Smooth muscle cell (in vitro differentiated cells): ENCODE results near the gene SLC19A1. TPM values are rescaled to one million over a fixed set of nuclear protein-coding genes. Genes with fewer than 3 reads are reported as not detected.

Experiments used
- DNase-seq: peaks from one replicate; lab custom pipeline; 2025; ENCODE audit not compliant: unreplicated experiment; lab: John Stamatoyannopoulos, UW
- H2AFZ ChIP-seq: fragments of 200-600 bp; sonication (generic); 2 replicates; pipeline ENCODE4 v1.6.0; 2016; ENCODE audit warnings: antibody characterized with exemption, low read depth, mild to moderate bottlenecking
- H3F3A ChIP-seq: fragments of 200-600 bp; sonication (generic); 2 replicates; pipeline ENCODE4 v1.6.0; 2017; ENCODE audit warnings: antibody characterized with exemption, low read depth
- H3K27ac ChIP-seq: fragments of 200-600 bp; sonication (generic); 2 replicates; pipeline ENCODE4 v1.5.1; 2016; ENCODE audit warnings: low read depth, mild to moderate bottlenecking
- H3K27me3 ChIP-seq: fragments of 200-600 bp; sonication (generic); 2 replicates; pipeline ENCODE4 v1.6.1; 2016; ENCODE audit warnings: low read depth, mild to moderate bottlenecking
- H3K36me3 ChIP-seq: fragments of 200-600 bp; sonication (generic); 2 replicates; pipeline ENCODE4 v1.5.1; 2016; ENCODE audit warnings: low read depth
- H3K4me1 ChIP-seq: fragments of 200-600 bp; sonication (generic); 2 replicates; pipeline ENCODE4 v1.5.1; 2016; ENCODE audit warnings: low read depth
- H3K4me2 ChIP-seq: fragments of 200-600 bp; sonication (generic); 2 replicates; pipeline ENCODE4 v1.6.0; 2016; ENCODE audit warnings: mild to moderate bottlenecking
- H3K4me3 ChIP-seq: fragments of 200-600 bp; sonication (generic); 2 replicates; pipeline ENCODE4 v1.5.1; 2016; ENCODE audit warnings: mild to moderate bottlenecking
- H3K79me2 ChIP-seq: fragments of 200-600 bp; sonication (generic); 2 replicates; pipeline ENCODE4 v1.6.0; 2016; ENCODE audit warnings: low read depth, mild to moderate bottlenecking
- H3K9ac ChIP-seq: fragments of 200-600 bp; sonication (generic); 2 replicates; pipeline ENCODE4 v1.6.0; 2016; ENCODE audit warnings: low read depth
- H3K9me3 ChIP-seq: fragments of 200-600 bp; sonication (generic); replicated peaks from 2 replicates; pipeline ENCODE4 v1.5.1; 2016; ENCODE audit warnings: low read depth
- H4K20me1 ChIP-seq: fragments of 200-600 bp; sonication (generic); 2 replicates; pipeline ENCODE4 v1.6.0; 2016; ENCODE audit warnings: low read depth
- WGBS: methylation state at CpG from one replicate; pipeline ENCODE4 v1.1.7; 2016; ENCODE audit warnings: low lambda C conversion rate; 5-methylcytosine and 5-hydroxymethylcytosine counted together
- polyA plus RNA-seq: library from polyadenylated mRNA; unstranded; fragments of >200 nt; fragmentation: Nextera tagmentation; extraction: Ambion mirVana; gene quantifications from 2 replicates; pipeline ENCODE4 v1.2.1, GENCODE V29; 2016
- total RNA-seq: library from RNA; depleted of rRNA; stranded (reverse); fragments of >200 nt; gene quantifications from 2 replicates; pipeline ENCODE4 v1.2.3, GENCODE V29; 2014
- TF ChIP-seq, protein P1 (sequence below): fragments of 200-600 bp; sonication (generic); IDR thresholded peaks from 2 replicates; pipeline ENCODE4 v1.5.1; 2017; ENCODE audit warnings: borderline replicate concordance, mild to moderate bottlenecking, antibody characterized with exemption; ENCODE audit not compliant: insufficient read depth, poor library complexity, severe bottlenecking

Gene SLC19A1
- total and polyA plus RNA-seq, 2 experiments from 2014 or later, result 2.3 to 33.2 TPM

DNA sequence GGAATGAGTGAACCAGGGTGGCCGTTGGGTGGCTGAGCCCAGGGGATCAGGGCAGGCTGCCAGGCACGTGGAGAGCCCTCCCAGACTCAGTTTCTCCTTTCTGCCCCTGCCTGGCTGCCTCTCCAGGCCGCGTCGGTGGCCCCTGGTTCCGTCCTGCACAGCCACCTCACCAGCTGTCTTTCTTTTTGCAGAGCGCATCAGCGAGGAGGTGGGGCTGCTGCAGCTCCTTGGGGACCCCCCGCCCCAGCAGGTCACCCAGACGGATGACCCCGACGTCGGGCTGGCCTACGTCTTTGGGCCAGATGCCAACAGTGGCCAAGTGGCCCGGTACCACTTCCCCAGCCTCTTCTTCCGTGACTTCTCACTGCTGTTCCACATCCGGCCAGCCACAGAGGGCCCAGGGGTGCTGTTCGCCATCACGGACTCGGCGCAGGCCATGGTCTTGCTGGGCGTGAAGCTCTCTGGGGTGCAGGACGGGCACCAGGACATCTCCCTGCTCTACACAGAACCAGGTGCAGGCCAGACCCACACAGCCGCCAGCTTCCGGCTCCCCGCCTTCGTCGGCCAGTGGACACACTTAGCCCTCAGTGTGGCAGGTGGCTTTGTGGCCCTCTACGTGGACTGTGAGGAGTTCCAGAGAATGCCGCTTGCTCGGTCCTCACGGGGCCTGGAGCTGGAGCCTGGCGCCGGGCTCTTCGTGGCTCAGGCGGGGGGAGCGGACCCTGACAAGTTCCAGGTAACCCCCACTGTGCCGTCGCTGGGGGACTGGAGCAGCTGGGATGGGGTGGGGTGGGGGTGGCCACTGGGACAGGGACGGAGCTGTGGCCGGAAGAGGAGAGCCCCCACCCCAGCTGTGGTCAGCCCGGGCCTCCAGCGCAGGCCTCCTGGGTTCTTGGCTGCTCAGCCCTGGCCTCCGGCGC lies 73.9 kb downstream of the SLC19A1 start:
- H3K9ac ChIP-seq, result no peak overlapping the region
- no peaks in the 10 kb centered on the region for H3K9me3 ChIP-seq
- no peaks in the 10 kb centered on the region for H3K27me3 ChIP-seq
- no peak for DNase-seq
- H3K27ac ChIP-seq, result no peak overlapping the region
- TF ChIP-seq, protein P1, sequence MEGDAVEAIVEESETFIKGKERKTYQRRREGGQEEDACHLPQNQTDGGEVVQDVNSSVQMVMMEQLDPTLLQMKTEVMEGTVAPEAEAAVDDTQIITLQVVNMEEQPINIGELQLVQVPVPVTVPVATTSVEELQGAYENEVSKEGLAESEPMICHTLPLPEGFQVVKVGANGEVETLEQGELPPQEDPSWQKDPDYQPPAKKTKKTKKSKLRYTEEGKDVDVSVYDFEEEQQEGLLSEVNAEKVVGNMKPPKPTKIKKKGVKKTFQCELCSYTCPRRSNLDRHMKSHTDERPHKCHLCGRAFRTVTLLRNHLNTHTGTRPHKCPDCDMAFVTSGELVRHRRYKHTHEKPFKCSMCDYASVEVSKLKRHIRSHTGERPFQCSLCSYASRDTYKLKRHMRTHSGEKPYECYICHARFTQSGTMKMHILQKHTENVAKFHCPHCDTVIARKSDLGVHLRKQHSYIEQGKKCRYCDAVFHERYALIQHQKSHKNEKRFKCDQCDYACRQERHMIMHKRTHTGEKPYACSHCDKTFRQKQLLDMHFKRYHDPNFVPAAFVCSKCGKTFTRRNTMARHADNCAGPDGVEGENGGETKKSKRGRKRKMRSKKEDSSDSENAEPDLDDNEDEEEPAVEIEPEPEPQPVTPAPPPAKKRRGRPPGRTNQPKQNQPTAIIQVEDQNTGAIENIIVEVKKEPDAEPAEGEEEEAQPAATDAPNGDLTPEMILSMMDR, result no peak
- H3K4me1 ChIP-seq, result peaks cover 12% of the 10 kb centered on the region
- H3F3A ChIP-seq, result peaks cover 18% of the 10 kb centered on the region
- no peaks in the 10 kb centered on the region for H3K36me3 ChIP-seq
- no peak overlapping the region for H3K4me3 ChIP-seq
- WGBS, result 97% methylated on average over 38 of the region's 45 CpGs
- no peak overlapping the region for H2AFZ ChIP-seq
- peaks cover 81% of the 10 kb centered on the region for H3K79me2 ChIP-seq
- peaks cover 100% of the 10 kb centered on the region for H4K20me1 ChIP-seq
- no peak overlapping the region for H3K4me2 ChIP-seq

DNA sequence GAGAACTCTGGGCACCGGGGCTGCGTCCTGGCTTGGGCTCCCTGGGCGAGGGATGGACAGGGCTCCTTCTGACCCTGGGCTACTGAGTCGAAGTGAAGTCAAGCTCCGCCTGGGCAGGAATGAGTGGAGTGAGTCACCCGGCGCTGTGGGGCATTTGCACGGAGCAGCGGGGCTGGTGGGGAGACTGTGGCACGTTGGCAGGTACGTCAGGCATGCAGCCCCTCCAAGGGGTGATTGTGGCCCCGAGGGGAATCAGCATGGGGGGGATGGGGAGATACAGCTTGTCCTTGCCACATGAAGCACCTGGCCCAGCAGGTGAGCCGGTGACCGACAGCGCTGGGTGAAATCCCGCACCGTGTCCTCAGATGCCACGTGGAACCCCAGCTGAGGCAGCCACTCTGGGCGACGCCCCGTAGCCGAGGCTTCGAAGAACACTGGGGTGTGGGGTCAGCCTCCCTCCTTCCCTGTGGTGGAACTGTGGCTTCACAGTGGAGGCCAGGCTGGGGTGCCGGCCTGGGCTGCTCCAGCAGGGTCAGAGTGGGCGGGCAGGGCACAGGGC lies 74.9 kb downstream of the SLC19A1 start:
- H3K4me3 ChIP-seq, result no peak overlapping the region
- no peak overlapping the region for H3K9ac ChIP-seq
- 90% methylated on average over 22 of the region's 25 CpGs for WGBS

GRCh38 chr21:45466330-45467220 lies 75.7 kb downstream of the SLC19A1 start:
- Histone ChIP-seq H3K36me3 (peaks cover 6% of the 10 kb centered on the region), H3K4me2 (no peak overlapping the region), H3K27ac (no peak overlapping the region), H3K9ac (no peak overlapping the region), H3K4me1 (peaks cover 8% of the 10 kb centered on the region), H4K20me1 (peaks cover 99% of the 10 kb centered on the region), H3K4me3 (no peak overlapping the region), H3K79me2 (peaks cover 84% of the 10 kb centered on the region), H2AFZ (no peak overlapping the region), H3K27me3 (no peaks in the 10 kb centered on the region), H3K9me3 (no peaks in the 10 kb centered on the region), H3F3A (peaks cover 16% of the 10 kb centered on the region)
- WGBS, result 96% methylated on average over 20 of the region's 30 CpGs
- TF ChIP-seq, protein P1, result no peak
- no peak for DNase-seq

More for the DNA sequence above, 74.9 kb downstream of the SLC19A1 start:
- TF ChIP-seq, protein P1, result no peak
- Histone ChIP-seq H4K20me1 (peaks cover 99% of the 10 kb centered on the region), H3K4me2 (no peak overlapping the region), H3F3A (peaks cover 18% of the 10 kb centered on the region), H3K27me3 (no peaks in the 10 kb centered on the region), H3K79me2 (peaks cover 82% of the 10 kb centered on the region), H3K36me3 (peaks cover 2% of the 10 kb centered on the region), H3K9me3 (no peaks in the 10 kb centered on the region), H3K27ac (no peak overlapping the region), H3K4me1 (peaks cover 12% of the 10 kb centered on the region), H2AFZ (no peak overlapping the region)
- no peak for DNase-seq
